ENCODE measurements around the gene MCRIP2.

DNA sequence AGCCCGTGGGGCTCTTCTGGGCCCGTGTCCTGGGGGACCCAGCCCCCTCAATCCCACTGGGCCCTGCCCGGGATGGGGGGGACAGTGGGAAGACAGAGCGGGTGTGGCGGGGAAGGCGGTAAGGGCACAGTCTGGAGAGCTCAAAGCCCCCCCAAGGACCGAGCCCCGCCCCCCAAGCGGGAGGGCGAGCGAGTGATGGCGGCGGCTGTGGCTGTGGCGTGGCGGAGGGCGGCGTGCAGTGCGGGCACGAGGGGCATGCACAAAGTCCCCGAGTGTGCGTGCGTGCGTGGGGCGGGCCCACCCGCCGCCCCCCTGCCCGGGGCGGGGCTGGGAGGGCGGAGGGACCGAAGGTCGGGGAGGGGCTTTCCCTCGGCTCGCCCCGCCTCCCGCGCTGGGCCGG lies 52.1 kb downstream of the MCRIP2 start:
- TF ChIP-seq POLR2A (IDR thresholded peaks at IDR 0.05) (no peak), CTCF (IDR thresholded peaks at IDR 0.05) (no peak), POLR2AphosphoS5 (IDR thresholded peaks at IDR 0.05) (no peak)

Data from upper lobe of left lung (tissue), 4 donors.